BLaER1 (cell line): ENCODE results near the gene PLEKHH3.

ENCODE experiments used
- H3K27ac ChIP-seq: shearing (Covaris generic); formaldehyde crosslinking; 2 replicates; pipeline ENCODE4 v1.8.1; 2022
- H3K27me3 ChIP-seq: shearing (Covaris generic); formaldehyde crosslinking; 2 replicates; pipeline ENCODE4 v1.8.1; 2022
- H3K36me3 ChIP-seq: shearing (Covaris generic); formaldehyde crosslinking; 2 replicates; pipeline ENCODE4 v1.8.1; 2022
- H3K4me1 ChIP-seq: shearing (Covaris generic); formaldehyde crosslinking; 2 replicates; pipeline ENCODE4 v1.8.1; 2022
- H3K4me2 ChIP-seq: shearing (Covaris generic); formaldehyde crosslinking; 2 replicates; pipeline ENCODE4 v1.8.1; 2022
- H3K4me3 ChIP-seq: shearing (Covaris generic); formaldehyde crosslinking; 2 replicates; pipeline ENCODE4 v1.8.1; 2022
- H3K9ac ChIP-seq: shearing (Covaris generic); formaldehyde crosslinking; 2 replicates; pipeline ENCODE4 v1.8.1; 2022
- H3K9me3 ChIP-seq: shearing (Covaris generic); formaldehyde crosslinking; 2 replicates; pipeline ENCODE4 v1.8.1; 2022
- H4K20me1 ChIP-seq: shearing (Covaris generic); formaldehyde crosslinking; 2 replicates; pipeline ENCODE4 v1.8.1; 2022
- Cebpa-rat ChIP-seq: shearing (Covaris generic); IDR thresholded peaks from 2 replicates; pipeline ENCODE4 v1.8.1; 2022

PLEKHH3 gene

DNA sequence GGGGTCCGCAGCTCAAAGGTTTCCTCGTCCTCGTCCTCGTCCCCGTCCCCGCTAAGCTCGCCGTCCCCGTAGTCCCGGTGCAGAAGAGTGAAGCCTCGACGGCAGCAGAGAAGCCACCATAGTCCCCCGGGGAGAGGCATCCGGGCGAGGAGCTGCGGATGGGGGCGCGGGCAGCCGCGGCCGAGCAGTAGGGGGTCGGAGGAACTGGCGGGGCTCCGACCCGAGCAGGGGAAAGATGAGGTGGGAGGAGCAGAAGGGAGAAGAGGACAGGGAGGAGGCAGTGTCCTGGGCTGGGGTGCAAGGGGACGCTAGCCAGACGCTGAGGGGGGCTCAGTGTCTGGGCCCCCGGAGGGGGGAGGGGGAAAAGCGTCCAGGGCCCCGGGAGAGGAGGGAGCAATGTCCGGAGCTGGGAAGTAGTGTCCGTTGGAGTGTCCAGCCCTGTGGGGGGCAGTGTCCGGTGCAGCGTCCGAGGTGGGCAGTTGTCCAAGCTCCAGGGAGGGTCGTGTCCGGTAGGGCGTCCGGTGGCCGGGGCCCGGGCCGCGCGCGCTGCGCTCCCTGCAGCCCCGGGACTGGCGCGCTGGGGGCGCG lies at the start of gene PLEKHH3:
Gene PLEKHH3, minus strand, starts transcription at position 571 of the 588 bp plus-strand sequence. Its CDS starts 431 bp downstream, at position 140.
- peaks cover 47% of the 10 kb centered on the region for H3K27me3 ChIP-seq
- no peaks in the 10 kb centered on the region for H3K9me3 ChIP-seq

GRCh38 chr17:42725143-42725542 lies 48.3 kb upstream of the PLEKHH3 start:
- Histone ChIP-seq H3K27me3 (no peaks in the 10 kb centered on the region), H3K9ac (no peak overlapping the region), H3K4me2 (no peak overlapping the region), H3K27ac (no peak overlapping the region), H3K4me3 (no peak overlapping the region), H3K9me3 (no peaks in the 10 kb centered on the region), H3K36me3 (peaks cover 99% of the 10 kb centered on the region), H4K20me1 (no peaks in the 10 kb centered on the region), H3K4me1 (no peaks in the 10 kb centered on the region)
- no peak for TF ChIP-seq Cebpa-rat

More for the DNA sequence above, at the start of gene PLEKHH3:
- H3K36me3 ChIP-seq = peaks cover 19% of the 10 kb centered on the region
- no peak for TF ChIP-seq Cebpa-rat
- H3K9ac ChIP-seq = peak within 1 kb of the TSS; percentile 77
- H3K4me3 ChIP-seq = peak within 1 kb of the TSS; percentile 83
- H3K4me2 ChIP-seq = peak within 1 kb of the TSS; percentile 99
- H4K20me1 ChIP-seq = peaks cover 48% of the 10 kb centered on the region
- H3K4me1 ChIP-seq = peaks cover 70% of the 10 kb centered on the region
- peak within 1 kb of the TSS; percentile 77 for H3K27ac ChIP-seq

DNA sequence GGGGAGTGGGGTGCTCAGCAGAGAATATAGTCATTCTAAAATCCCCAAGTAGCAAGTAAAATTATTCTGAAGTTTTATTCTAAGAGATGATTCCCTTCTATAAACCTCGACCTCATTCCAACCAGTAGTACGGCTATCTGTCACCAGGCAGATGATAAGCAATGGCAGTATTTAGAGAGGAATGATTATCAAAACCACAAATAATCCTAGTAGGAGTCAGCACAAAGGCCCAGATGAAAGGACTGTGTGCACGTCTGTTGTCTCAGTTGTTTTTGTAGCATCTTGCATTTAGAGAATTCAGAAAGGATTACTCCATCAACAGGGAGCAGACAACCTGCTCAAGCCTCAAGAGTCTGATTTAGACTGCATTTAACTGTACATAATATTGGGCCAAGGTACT lies 46.8 kb upstream of the PLEKHH3 start:
- Histone ChIP-seq H3K4me1 (no peaks in the 10 kb centered on the region), H3K9ac (no peak overlapping the region), H3K4me3 (no peak overlapping the region), H3K9me3 (no peaks in the 10 kb centered on the region), H3K27ac (no peak overlapping the region), H3K4me2 (no peak overlapping the region), H3K36me3 (peaks cover 99% of the 10 kb centered on the region), H3K27me3 (no peaks in the 10 kb centered on the region), H4K20me1 (no peaks in the 10 kb centered on the region)
- TF ChIP-seq Cebpa-rat = no peak

- Histone ChIP-seq H3K9ac (no peak overlapping the region), H3K4me1 (no peaks in the 10 kb centered on the region), H3K27me3 (no peaks in the 10 kb centered on the region), H3K36me3 (peaks cover 99% of the 10 kb centered on the region), H3K27ac (no peak overlapping the region), H3K4me2 (no peak overlapping the region), H3K4me3 (no peak overlapping the region), H4K20me1 (no peaks in the 10 kb centered on the region), H3K9me3 (no peaks in the 10 kb centered on the region)
- no peak for TF ChIP-seq Cebpa-rat
Measured at GRCh38 chr17:42720996-42721583, 44.3 kb upstream of the PLEKHH3 start.

- Histone ChIP-seq H3K27ac (peak overlapping the region; percentile 45; the same call in 1 of the 2 replicates), H3K9me3 (no peaks in the 10 kb centered on the region), H4K20me1 (no peaks in the 10 kb centered on the region), H3K4me2 (peak overlapping the region; percentile 64), H3K4me1 (peaks cover 23% of the 10 kb centered on the region), H3K4me3 (peak overlapping the region; percentile 27; the same call in 1 of the 2 replicates), H3K27me3 (no peaks in the 10 kb centered on the region), H3K9ac (peak overlapping the region; percentile 23; the same call in 1 of the 2 replicates), H3K36me3 (peaks cover 100% of the 10 kb centered on the region)
- TF ChIP-seq Cebpa-rat = no peak
Measured at GRCh38 chr17:42709561-42709960, 32.8 kb upstream of the PLEKHH3 start.

DNA sequence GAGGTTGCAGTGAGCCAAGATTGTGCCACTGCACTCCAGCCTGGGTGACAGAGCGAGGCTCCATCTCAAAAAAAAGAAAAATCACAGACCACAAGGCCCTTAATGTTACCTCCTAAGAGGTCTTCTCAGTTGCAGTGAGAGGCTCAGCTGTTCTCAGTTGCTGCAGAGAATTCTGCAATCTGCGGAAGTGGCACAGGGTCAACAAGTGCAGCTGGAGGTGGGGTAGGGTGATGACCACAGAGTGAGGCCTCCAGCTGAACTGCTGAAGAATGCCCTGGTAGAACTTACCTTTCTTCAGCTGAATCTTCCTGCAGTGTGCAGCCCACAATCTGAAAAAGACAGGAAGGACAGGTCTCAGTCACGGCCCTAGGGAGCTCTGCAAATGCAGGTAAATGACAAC lies 31.8 kb upstream of the PLEKHH3 start:
- H3K4me2 ChIP-seq = no peak overlapping the region
- H3K9ac ChIP-seq = no peak overlapping the region
- H3K27me3 ChIP-seq = no peaks in the 10 kb centered on the region
- H3K27ac ChIP-seq = no peak overlapping the region
- H3K36me3 ChIP-seq = peaks cover 100% of the 10 kb centered on the region
- no peaks in the 10 kb centered on the region for H4K20me1 ChIP-seq
- TF ChIP-seq Cebpa-rat = no peak
- H3K4me3 ChIP-seq = no peak overlapping the region
- H3K4me1 ChIP-seq = peaks cover 23% of the 10 kb centered on the region
- no peaks in the 10 kb centered on the region for H3K9me3 ChIP-seq

- no peaks in the 10 kb centered on the region for H3K9me3 ChIP-seq
- TF ChIP-seq Cebpa-rat = no peak
- peaks cover 23% of the 10 kb centered on the region for H3K4me1 ChIP-seq
- H3K4me3 ChIP-seq = no peak overlapping the region
- no peaks in the 10 kb centered on the region for H3K27me3 ChIP-seq
- no peak overlapping the region for H3K4me2 ChIP-seq
- no peak overlapping the region for H3K9ac ChIP-seq
- H3K27ac ChIP-seq = no peak overlapping the region
- no peaks in the 10 kb centered on the region for H4K20me1 ChIP-seq
- peaks cover 100% of the 10 kb centered on the region for H3K36me3 ChIP-seq
Measured at GRCh38 chr17:42706732-42707131, 29.9 kb upstream of the PLEKHH3 start.

DNA sequence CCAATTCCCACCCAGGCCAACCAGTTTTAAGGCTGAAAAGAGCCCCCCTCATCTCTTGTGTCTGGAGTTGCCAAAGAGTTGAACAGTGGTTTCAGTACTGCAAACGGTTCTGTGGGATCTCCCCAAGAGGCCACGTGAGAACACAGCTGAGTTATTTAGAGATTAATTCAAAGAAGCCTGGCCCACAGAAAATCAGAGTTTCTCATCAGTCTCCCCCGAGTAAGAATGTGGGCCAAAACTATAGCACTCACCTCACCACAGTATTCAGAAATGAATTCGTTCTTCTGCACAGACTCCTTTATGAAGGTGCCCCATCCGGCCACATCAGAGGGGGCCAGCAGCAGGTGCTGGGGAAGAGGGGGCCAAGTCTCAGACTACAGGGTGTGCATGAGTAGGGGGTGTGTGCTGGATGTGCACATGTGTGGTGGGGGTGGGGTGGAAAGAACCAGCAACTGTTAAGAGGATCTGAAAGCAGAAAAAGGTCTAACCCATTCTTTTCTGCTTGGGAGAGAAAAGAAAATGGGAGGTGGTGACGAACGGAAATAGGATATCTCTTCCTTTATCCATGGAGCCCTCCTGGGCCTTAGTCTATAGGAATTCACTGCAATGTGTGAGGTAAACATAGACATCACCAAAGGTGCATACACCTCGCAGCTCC lies 28.2 kb upstream of the PLEKHH3 start:
- no peak overlapping the region for H3K9ac ChIP-seq
- no peak for TF ChIP-seq Cebpa-rat
- peaks cover 100% of the 10 kb centered on the region for H3K36me3 ChIP-seq
- no peaks in the 10 kb centered on the region for H3K27me3 ChIP-seq
- H3K4me1 ChIP-seq = peaks cover 14% of the 10 kb centered on the region
- H3K4me2 ChIP-seq = no peak overlapping the region
- H4K20me1 ChIP-seq = no peaks in the 10 kb centered on the region
- H3K4me3 ChIP-seq = no peak overlapping the region
- H3K9me3 ChIP-seq = no peaks in the 10 kb centered on the region
- no peak overlapping the region for H3K27ac ChIP-seq

GRCh38 chr17:42704490-42704836 lies 27.7 kb upstream of the PLEKHH3 start:
- Histone ChIP-seq H3K27ac (no peak overlapping the region), H4K20me1 (no peaks in the 10 kb centered on the region), H3K27me3 (no peaks in the 10 kb centered on the region), H3K4me2 (no peak overlapping the region), H3K4me3 (no peak overlapping the region), H3K36me3 (peaks cover 99% of the 10 kb centered on the region), H3K4me1 (peaks cover 9% of the 10 kb centered on the region), H3K9ac (no peak overlapping the region), H3K9me3 (no peaks in the 10 kb centered on the region)
- TF ChIP-seq Cebpa-rat = no peak

DNA sequence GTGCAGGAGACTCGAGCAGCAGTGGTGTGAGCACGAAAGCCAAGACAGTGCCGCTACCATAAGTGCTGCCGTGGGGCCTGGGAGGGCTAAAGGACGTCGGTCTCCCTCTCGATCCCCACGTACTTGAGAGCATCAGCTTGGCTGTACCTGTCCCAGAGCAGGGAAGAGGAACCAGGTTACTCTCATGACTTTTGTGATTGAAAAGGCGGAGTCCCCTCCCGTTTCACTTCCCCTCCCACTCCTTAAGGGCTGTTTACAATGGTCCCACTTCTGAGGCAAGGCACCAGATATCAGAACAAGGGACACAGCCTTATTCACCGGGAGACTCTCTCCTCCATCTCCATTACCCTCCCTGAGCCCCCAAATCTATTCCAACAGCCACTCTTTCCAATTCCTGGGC lies 25.7 kb upstream of the PLEKHH3 start:
- peaks cover 97% of the 10 kb centered on the region for H3K36me3 ChIP-seq
- H3K9me3 ChIP-seq = no peaks in the 10 kb centered on the region
- H3K4me3 ChIP-seq = no peak overlapping the region
- no peaks in the 10 kb centered on the region for H3K4me1 ChIP-seq
- no peak overlapping the region for H3K27ac ChIP-seq
- TF ChIP-seq Cebpa-rat = no peak
- H4K20me1 ChIP-seq = no peaks in the 10 kb centered on the region
- no peaks in the 10 kb centered on the region for H3K27me3 ChIP-seq
- H3K4me2 ChIP-seq = no peak overlapping the region
- no peak overlapping the region for H3K9ac ChIP-seq
